Activated T-cell treated with anti-CD3 and anti-CD28 coated beads for 4 hours (primary cell): ENCODE results near the gene TPD52L2.
"Not testable (repeated sequence)": the region's sequence is repeated elsewhere in the genome, so short reads cannot be mapped to it uniquely, and the experiment has no call there.

Experiments
- DNase-seq: peaks from one replicate; pipeline ENCODE4 v3.0.0-alpha.2; 2020

The TPD52L2 gene

DNA sequence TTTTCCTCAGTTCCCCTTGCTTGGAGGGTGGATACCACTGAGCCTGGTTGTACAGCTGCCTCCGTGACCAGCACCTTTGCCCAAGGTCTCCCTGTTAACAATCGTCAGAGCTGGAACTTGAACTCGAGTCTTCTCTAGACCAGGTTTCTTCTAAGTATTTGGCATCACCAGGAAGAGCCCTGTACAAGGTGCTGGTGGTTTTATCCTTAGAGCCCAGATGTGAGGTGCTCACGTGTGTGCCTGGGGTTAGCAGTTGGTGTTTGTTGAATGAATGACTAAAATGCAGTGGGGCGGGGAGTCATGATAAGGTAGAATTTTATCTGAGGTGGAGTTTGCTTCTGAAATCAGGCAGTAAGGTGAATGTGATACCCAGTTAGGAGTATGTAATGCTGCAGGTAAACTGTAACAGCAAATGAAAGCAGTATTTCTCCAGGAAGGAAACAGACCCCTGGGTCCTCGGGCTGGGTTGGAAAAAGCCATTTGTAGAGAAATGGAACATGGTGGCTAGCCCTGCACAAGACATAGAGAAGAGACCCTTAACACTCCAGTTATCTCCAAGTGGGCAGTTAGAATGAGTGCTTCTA, 33.0 kb downstream of the TPD52L2 start:
- no peak for DNase-seq

DNA sequence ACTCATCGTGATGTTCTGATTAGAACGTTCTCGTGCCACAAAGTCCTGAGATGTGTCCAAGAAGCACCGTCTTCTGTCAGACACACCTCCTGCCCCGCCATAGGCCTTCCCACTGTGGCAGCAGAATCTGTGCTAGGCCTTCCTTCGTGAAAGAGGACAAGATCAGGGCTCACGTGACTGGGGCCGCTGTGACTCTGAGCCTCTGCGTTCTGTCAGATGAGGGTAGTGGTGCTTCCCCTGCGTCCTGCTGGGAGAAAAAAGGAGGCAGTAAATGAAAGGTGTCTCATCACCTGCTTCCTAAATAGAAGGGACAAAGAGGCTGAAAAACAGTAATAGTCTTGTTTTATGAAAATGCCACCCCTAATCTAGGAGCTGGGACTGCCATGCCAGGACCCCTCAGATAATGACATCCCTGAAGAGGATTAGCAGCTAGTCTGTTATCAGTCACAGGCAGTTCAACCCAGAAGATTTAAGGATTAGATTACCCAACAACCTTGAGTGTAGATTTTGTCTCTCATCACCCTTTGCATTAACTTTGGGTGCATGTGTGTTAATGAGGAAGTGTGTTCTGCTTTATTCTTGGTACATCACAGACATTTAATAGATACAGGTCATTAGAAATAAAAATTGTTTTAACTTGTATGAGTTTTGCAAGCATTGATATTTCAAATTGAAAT, 34.0 kb downstream of the TPD52L2 start:
- no peak for DNase-seq

DNA sequence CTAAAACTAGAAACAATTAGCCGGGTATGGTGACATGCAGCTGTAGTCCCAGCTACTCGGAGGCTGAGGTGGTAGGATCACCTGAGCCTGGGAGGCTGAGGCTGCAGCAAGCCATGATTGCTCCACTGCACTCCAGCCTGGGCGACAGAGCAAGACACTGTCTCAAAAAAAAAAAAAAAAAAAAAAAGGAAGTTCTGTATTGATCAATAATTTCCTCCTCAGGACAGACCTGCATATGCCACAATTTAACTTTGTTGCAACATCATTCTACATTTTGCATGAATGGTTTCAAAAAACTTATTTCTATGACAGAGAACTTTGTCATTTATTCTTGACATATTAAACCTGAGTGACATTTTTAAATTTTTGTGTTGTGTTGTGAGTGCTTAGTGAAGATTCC, 35.3 kb downstream of the TPD52L2 start:
- DNase-seq, result no peak

GRCh38 chr20:63903796-63904561, 38.9 kb downstream of the TPD52L2 start:
- no peak for DNase-seq

DNA sequence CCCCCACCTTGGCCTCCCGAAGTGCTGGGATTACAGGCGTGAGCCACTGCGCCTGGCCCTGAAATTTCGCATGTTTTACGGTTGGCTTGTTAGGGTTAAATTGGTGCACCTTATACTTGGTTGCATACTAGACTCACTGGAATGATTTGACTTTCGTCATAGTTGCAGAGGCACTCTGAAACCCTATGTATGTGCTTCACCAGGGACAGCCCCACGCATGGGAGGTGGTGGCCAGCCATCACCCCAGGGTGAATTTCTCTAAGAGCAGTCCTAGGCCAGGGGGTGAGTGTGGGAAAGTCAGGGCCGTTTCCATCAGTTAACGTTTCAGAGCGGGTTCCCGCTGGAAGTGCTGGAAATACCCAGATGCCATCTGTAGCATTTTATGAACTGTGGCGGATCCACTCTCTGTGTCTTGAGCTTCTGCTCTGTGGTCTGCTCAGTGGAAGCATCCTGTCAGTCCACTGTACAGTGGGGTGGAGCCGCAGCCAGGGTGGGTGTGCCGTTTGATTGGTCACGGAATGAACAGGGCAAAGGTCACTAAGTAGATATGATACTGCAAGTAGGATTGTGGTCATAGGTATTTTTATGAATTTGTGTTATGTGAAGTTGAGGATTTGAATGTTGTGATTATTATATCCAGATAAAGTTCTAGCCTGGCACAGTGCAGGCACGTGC, 43.1 kb downstream of the TPD52L2 start:
- no peak for DNase-seq

DNA sequence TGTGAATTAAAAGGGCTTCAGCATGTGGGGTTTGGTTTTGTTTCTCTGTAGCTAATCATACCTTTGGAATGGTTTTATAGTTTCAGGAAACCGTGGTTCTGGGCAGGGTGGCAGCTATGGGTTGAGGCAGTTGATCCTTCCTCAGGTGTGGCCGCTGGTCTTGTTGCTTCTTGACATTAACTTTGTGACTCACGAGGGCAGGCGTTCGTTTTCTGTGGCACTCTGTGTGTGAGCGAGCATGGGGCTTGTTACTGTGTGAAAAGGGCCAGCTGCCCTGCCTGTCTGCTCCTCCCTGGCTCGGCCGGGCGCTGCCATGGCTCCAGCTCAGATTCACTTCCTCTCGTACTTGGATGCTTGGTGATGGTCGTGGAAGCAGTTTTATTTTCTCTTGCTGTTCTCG, 46.1 kb downstream of the TPD52L2 start:
- DNase-seq, result no peak

DNA sequence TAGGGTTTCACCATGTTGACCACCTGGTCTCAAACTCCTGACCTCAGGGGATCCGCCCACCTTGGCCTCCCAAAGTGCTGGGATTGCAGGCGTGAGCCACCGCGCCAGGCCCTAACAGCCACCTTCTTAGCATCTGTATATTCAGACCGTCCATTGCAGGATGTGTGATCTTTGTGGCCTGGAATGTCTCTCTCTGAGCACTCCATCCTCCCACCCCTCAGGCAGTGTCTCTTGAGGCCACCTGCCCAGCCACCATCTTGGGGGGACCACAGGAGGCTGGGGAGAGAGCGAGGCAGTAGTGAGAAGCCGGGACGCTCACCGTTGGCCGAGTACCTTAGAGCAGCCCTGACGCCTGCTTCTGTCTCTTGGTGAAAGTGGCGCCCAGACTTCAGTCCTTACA, 48.7 kb downstream of the TPD52L2 start:
- DNase-seq, result no peak

DNA sequence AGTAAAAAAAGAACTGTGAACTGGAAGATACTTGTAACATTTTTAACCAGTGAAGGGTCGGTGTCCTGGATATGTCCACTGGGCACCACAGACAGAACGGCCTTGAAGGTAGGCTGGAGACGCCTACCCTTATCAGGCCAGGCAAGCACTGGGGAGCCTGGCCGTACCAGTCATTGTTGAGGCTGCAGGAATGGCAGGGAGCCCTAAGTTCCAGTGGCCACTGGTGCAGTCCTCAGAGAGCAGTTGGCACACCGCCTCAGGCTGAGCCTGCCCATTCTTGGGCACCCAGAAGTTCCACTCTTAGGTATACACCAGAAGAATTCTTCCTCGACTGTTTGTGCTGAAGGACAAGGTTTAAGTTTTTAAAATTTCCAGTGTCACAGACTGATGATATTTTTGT, 50.4 kb downstream of the TPD52L2 start:
- DNase-seq, result no peak

DNA sequence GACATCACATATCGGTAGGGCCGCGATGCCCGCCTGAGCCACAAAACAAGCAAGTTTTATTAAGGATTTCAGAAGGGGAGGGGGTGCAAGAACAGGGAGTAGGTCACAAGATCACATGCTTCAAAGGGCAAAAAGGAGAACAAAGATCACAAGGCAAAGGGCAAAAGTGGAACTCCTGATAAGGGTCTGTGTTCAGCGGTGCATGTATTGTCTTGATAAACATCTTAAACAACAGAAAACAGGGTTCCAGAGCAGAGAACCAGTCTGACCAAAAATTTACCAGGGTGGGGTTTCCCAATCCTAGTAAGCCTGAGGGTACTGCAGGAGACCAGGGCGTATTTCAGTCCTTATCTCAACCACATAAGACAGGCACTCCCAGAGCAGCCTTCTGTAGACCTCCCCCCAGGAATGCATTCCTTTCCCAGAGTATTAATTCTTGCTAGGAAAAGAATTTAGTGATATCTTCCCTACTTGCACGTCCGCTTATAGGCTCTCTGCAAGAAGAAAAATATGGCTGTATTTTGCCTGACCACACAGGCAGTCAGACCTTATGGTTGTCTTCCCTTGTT, 51.4 kb downstream of the TPD52L2 start:
- not testable (repeated sequence) for DNase-seq

DNA sequence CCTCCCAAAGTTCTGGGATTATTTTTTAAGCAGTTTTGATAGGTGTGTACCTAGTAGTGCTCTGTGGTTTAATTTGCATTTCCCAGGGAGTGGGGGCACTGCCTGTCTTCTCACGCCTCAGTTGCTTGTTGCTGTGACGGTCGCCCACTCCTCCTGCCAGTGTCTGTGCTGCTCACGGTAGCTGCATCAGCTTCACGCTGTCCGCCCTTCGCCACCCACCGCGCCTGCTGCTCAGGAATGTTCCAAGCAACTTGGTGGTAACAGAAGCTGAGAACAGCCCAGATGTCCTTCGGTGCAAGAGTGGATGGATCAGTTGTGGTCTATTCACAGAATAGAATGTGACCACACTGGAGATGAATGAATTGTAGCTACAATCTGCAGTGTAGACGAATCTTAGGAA, 52.7 kb downstream of the TPD52L2 start:
- no peak for DNase-seq

- DNase-seq, result no peak
Measured at GRCh38 chr20:63919130-63919529, 54.1 kb downstream of the TPD52L2 start.

- DNase-seq, result no peak
Measured at GRCh38 chr20:63920226-63920625, 55.2 kb downstream of the TPD52L2 start.

DNA sequence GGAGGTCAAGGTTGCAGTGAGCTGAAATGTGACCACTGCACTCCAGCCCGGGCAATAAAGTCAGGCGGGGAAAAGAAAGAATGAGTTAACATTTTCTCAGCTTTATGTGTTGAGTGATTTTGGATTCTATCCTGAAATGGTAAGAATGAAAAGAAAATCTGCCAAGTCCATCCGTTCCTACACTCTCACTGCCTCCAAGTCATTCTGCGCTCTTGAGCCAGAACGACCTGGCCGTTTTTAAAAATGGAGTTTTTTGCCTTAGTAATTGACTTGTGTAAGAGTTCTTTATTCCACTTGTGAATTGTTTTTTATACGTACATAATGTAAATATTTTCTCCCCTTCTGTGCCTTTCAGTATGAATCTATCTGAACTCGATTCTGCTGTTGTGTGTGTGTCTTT, 58.6 kb downstream of the TPD52L2 start:
- DNase-seq, result no peak

- no peak for DNase-seq
Measured at GRCh38 chr20:63924241-63924640, 59.2 kb downstream of the TPD52L2 start.

- DNase-seq, result no peak
Measured at GRCh38 chr20:63926298-63926697, 61.2 kb downstream of the TPD52L2 start.

DNA sequence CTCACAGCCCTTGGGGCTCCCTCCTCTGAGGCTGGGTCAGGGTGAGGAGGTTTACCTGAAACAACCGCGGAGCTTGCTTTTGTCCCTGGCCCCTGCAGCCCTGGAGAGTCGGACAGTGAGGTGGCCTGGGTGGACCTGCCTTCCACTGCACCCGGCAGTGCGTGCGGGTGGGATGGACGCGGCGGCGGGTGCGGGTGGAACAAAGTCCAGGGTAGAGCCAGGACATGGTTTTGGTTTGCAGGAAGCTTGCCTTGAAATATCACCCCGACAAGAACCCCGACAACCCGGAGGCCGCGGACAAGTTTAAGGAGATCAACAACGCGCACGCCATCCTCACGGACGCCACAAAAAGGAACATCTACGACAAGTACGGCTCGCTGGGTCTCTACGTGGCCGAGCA, 64.0 kb downstream of the TPD52L2 start:
- DNase-seq, result no peak

DNA sequence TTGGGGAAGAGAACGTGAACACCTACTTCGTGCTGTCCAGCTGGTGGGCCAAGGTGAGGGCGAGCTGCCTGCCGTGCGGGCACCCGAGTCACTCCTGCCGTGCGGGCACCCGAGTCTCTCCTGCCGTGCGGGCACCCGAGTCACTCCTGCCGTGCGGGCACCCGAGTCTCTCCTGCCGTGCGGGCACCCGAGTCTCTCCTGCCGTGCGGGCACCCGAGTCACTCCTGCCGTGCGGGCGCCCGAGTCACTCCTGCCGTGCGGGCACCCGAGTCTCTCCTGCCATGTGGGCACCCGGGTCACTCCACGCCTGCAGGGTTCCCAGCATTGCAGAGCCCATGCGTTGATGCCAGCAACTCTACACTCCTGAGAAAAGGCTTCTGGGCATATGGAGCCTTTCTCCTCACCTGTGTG, 64.4 kb downstream of the TPD52L2 start:
- not testable (repeated sequence) for DNase-seq

DNA sequence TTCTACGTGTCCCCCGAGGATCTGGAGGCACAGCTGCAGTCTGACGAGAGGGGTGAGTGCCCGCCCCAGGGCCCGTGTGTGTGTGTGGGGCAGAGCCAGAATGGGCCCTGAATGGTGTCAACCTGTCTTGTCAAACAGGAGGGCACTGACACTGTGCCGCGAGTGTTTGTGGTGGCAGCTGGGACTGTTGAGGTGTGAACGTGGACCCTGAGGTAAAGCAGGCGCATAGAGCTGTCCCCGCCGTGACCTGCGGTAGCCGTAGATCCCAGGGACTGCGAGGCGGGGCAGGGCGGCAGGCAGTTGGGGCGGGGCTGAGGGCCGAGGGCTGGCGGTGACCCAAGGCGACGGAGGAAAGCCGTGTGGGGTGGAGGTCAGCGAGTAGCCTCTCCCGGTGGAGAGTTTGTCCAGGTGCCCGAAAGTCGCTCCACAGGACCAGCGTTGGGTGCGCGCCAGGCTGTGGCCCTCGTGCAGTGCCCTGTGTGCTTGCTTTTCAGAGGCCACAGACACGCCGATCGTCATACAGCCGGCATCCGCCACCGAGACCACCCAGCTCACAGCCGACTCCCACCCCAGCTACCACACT, 66.0 kb downstream of the TPD52L2 start:
- DNase-seq, result no peak

DNA sequence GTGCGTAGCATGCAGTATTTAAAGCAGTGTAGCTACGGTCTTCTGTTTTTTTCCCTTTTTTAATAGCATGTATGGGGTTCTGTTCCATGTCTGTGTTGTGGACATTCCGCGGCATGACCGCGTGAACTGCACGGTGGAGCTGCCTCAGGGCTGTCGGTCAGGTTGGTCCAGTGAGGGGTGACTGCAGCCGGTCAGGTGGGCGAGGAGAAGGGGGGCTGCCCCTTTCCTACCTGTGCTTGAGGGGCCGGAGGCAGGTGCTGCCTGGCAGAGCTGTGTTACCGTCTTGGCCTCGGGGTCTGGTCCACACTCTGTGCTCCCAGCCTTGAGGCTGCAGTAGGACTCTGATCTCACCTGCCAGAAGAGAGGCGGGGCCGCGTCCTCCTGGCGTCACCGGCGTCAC, 66.7 kb downstream of the TPD52L2 start:
- no peak for DNase-seq

GRCh38 chr20:63932606-63933160, 67.6 kb downstream of the TPD52L2 start:
- DNase-seq, result no peak

GRCh38 chr20:63933646-63934045, 68.6 kb downstream of the TPD52L2 start:
- no peak for DNase-seq

DNA sequence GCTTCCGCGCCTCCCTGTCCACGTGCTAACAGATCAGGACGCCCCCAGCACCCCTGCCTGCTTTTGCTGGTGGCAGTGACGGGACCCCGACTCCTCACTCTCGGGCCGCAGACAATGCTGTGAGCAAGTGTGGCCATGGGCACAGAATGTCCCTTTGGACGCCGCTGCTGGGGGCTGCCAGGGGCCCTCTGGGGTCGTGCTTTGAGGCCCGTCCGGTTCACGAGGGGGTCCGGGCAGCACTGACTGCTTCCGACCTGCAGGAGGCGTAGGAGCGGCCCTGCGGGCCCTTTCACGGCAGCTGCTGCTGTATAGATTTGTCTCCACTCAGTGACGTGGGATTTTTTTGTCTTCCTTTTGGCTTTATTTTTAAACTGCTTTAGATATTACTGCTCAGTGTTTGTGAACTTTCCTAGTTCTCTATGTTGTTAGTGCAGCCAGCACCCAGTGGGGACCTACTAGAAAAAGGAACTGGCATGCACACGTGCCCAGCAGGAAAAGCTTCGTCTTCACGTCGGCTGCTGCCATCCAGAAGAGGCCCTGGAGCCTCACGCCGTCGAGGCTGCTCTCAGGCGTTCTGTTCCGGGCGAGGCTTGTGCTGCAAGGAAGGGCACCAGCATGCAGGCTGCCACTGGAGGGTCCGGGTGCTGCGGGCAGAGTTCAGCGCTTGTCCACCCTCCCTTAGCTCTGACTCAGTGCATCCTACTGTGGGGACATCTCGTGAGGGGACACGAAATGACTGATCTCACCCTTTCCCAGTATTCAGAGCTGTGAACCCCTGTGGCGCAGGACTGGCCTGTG, 69.4 kb downstream of the TPD52L2 start:
- DNase-seq, result no peak
